Measurements from ENCODE around the gene ARMC7. TPM values are rescaled to one million over a fixed set of nuclear protein-coding genes. Genes with fewer than 3 reads are reported as not detected.

ARMC7 gene
- polyA plus RNA-seq, 1 experiment = 6.9 TPM

DNA sequence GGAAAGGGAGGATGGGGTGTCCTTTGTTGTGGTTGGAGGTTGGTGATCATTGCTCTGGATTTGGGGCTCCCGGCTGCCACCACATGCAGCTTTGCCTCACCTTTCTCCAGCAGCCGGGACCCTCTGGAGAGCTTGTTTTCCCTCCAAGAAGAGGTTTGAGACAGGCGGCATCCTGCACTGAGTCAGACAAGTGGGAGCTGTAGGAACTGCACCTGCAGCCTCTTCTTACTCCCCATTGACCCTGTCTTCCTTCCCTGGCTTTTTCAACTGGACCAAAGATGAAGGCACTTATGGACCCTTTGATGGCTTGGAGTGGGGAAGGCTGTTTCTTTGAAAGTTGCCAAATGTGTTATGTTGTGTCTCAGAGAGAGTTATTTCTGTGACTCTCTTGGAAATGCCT, 46.1 kb upstream of the ARMC7 start:
- TF ChIP-seq, protein P1, sequence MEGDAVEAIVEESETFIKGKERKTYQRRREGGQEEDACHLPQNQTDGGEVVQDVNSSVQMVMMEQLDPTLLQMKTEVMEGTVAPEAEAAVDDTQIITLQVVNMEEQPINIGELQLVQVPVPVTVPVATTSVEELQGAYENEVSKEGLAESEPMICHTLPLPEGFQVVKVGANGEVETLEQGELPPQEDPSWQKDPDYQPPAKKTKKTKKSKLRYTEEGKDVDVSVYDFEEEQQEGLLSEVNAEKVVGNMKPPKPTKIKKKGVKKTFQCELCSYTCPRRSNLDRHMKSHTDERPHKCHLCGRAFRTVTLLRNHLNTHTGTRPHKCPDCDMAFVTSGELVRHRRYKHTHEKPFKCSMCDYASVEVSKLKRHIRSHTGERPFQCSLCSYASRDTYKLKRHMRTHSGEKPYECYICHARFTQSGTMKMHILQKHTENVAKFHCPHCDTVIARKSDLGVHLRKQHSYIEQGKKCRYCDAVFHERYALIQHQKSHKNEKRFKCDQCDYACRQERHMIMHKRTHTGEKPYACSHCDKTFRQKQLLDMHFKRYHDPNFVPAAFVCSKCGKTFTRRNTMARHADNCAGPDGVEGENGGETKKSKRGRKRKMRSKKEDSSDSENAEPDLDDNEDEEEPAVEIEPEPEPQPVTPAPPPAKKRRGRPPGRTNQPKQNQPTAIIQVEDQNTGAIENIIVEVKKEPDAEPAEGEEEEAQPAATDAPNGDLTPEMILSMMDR (IDR thresholded peaks at IDR 0.05; ENCODE audit: insufficient read depth, low read depth, low read length) = no peak
- no peaks in the 10 kb centered on the region for H3K27me3 ChIP-seq (ENCODE audit: control insufficient read depth, insufficient read depth, low read length)
- no peak overlapping the region for H3K4me3 ChIP-seq (ENCODE audit: low read depth, low read length)
- H3K36me3 ChIP-seq (ENCODE audit: control insufficient read depth, insufficient read depth, low read length) = peaks cover 24% of the 10 kb centered on the region
- ChIA-PET POLR2A (no interaction called here), CTCF (interaction anchor here (0.6 to 2.1 kb wide), 5 partner anchors 15 to 135 kb away, joined by 3 to 9 read pairs (median 4); partner anchors contain the start of gene NT5C)
- DNase-seq (ENCODE audit: low read depth) = no peak

DNA sequence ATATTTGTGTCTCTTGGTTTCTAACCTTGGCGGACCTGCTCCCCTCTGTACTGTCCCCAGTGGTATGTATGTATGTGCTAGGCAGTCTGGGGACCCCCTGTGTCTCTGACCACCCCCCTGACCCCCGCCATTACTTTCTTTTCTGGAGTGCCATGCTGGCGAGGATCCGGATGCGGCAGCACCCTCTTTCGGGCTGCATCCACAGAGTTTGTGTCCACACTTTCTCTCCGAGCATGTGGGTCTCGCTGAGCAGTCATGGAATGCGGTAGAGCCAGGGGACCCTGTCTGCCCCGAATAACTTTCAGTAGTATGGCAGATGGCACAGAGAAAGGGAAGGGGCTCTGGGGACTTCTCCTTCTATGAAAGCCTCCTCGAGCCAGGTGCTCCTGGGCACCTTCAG, 45.7 kb upstream of the ARMC7 start:
- ChIA-PET POLR2A (no interaction called here), CTCF (interaction anchor here (1.3 to 2.1 kb wide), 4 partner anchors 15 to 67 kb away, joined by 3 to 9 read pairs (median 6); partner anchors contain the start of gene NT5C)
- Histone ChIP-seq H3K36me3 (ENCODE audit: control insufficient read depth, insufficient read depth, low read length) (peaks cover 24% of the 10 kb centered on the region), H3K27me3 (ENCODE audit: control insufficient read depth, insufficient read depth, low read length) (no peaks in the 10 kb centered on the region), H3K4me3 (ENCODE audit: low read depth, low read length) (no peak overlapping the region)
- TF ChIP-seq, protein P1 (IDR thresholded peaks at IDR 0.05; ENCODE audit: insufficient read depth, low read depth, low read length) = no peak
- no peak for DNase-seq (ENCODE audit: low read depth)

DNA sequence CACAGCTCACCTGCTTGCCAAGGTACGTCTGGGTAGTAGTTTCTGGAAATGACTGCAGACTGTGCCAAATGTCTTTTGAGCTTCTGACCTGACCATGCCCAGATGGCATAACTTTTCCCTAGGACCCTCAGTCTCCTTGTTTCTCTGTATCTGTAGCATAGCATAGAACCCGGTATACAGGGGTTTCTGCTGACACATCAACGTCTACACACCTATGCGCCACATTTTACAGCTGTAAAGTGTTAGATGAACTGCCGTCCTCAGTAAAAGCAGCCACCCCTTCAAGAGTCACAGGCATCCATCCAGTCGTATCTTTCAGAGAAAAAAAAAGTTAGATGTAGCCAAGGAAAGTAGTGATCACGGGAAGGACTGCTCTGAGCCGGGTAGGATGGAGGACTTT, 45.3 kb upstream of the ARMC7 start:
- TF ChIP-seq, protein P1 (IDR thresholded peaks at IDR 0.05; ENCODE audit: insufficient read depth, low read depth, low read length) = no peak
- POLR2A ChIA-PET = no interaction called here
- DNase-seq (ENCODE audit: low read depth) = no peak
- CTCF ChIA-PET = interaction anchor here (1.7 kb wide), 1 partner anchor 41 kb away, joined by 4 read pairs; no protein-coding TSS in a partner anchor
- H3K4me3 ChIP-seq (ENCODE audit: low read depth, low read length) = no peak overlapping the region
- H3K36me3 ChIP-seq (ENCODE audit: control insufficient read depth, insufficient read depth, low read length) = peaks cover 24% of the 10 kb centered on the region
- H3K27me3 ChIP-seq (ENCODE audit: control insufficient read depth, insufficient read depth, low read length) = no peaks in the 10 kb centered on the region

DNA sequence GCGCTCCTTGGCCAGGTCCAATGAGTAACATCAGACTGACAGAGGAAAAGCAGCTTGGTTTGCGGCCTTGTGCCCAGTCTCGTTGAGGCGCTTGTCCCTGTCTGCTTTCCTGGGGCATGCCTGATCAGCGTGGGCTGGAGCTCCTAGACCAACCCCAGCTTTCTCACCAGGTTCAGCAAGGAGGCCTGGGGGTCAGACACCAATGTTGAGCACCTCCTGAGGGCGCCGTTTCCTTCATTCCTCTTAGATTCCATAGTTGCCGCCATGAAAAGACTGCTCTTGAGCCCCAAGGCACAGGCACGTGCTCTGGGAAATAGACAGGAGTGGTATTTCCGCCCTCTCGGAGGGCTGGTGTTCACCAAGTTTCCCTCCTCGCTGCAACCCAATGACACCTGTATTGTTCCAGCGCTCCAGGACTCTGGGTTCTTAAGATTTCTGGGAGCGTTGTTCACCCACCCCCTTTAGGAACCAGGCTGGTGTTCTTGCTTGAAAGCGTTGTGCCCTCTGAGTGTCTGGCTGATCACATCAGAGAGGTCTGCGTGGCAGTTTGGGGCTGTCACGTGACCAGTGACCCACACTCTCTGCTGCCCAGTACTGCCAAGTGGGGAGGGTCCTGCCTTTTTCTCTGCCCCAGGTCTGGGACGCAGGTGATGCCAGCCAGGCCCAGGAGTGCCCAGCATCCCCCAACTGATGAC, 44.8 kb upstream of the ARMC7 start:
- ChIA-PET CTCF (interaction anchor here (1.3 to 1.7 kb wide), 2 partner anchors 11 to 41 kb away, joined by 4 read pairs; no protein-coding TSS in a partner anchor), POLR2A (no interaction called here)
- DNase-seq (ENCODE audit: low read depth) = no peak
- Histone ChIP-seq H3K4me3 (ENCODE audit: low read depth, low read length) (no peak overlapping the region), H3K27me3 (ENCODE audit: control insufficient read depth, insufficient read depth, low read length) (no peaks in the 10 kb centered on the region), H3K36me3 (ENCODE audit: control insufficient read depth, insufficient read depth, low read length) (peaks cover 24% of the 10 kb centered on the region)
- TF ChIP-seq, protein P1 (IDR thresholded peaks at IDR 0.05; ENCODE audit: insufficient read depth, low read depth, low read length) = no peak

DNA sequence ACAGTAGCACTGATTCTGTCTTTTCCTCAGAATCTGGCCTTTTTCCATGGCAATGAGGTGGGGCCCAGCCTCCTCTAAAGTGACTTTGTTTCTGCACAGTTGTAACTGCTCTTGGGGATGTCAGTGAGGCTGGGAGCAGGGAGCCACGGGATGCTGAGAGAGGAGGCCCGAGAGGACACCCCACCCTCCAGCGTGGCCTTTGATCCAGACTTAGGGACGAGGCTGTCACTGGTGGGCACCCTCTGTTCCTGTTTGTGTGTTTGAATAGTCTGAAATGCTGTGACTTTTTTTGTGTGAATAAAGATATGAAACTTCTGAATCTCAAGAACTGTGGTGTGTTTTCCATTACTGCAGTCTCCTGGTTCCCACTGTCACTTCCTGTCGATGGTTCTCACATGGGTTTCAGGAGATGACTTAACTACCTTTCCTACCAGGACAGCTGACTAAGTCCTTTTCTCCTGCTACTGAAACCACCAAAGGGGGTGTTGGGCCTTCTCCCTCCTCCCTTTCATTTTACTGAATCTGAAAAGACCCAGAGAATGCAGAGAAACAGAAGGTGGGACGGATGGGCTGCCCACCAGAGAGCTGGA, 44.1 kb upstream of the ARMC7 start:
- ChIA-PET POLR2A (no interaction called here), CTCF (interaction anchor here (1.3 to 7.9 kb wide), 3 partner anchors 10 to 65 kb away, joined by 3 to 60 read pairs (median 4); no protein-coding TSS in a partner anchor)
- TF ChIP-seq, protein P1 (IDR thresholded peaks at IDR 0.05; ENCODE audit: insufficient read depth, low read depth, low read length) = no peak
- Histone ChIP-seq H3K27me3 (ENCODE audit: control insufficient read depth, insufficient read depth, low read length) (no peaks in the 10 kb centered on the region), H3K36me3 (ENCODE audit: control insufficient read depth, insufficient read depth, low read length) (peaks cover 24% of the 10 kb centered on the region), H3K4me3 (ENCODE audit: low read depth, low read length) (no peak overlapping the region)
- no peak for DNase-seq (ENCODE audit: low read depth)
